Smooth muscle cell of the pulmonary artery (primary cell): ENCODE data around the gene IRX6. TPM values are rescaled to one million over a fixed set of nuclear protein-coding genes. Genes with fewer than 3 reads are reported as not detected.

Source experiments
- total RNA-seq: library from RNA; depleted of rRNA; stranded (reverse); fragments of >200 nt; gene quantifications from 2 replicates; pipeline ENCODE4 v1.2.3, GENCODE V29; 2014

The IRX6 gene
- not detected in 2 replicates for total RNA-seq

GRCh38 chr16:55323637-55324271 is at the start of gene IRX6:
TSS of gene IRX6 (plus strand) at chr16:55324203. CDS start at chr16:55325092, 889 bp downstream.

Other genes starting within 250 kb of the IRX6 start
- 977 and 1,577 TPM in 2 replicates for gene MMP2, start 155.0 kb downstream of the IRX6 start, total RNA-seq
- 16.2 and 21.5 TPM in 2 replicates for gene LPCAT2, start 184.9 kb downstream of the IRX6 start, total RNA-seq
- 0.59 and 0.89 TPM in 2 replicates for gene CAPNS2, start 242.5 kb downstream of the IRX6 start, total RNA-seq